ENCODE data around the gene HCN4. TPM values are rescaled to one million over a fixed set of nuclear protein-coding genes. Genes with fewer than 3 reads are reported as not detected.

The HCN4 gene
- total RNA-seq, 1 donor, result not detected

- H3K4me3 ChIP-seq (ENCODE audit: insufficient read depth, low read length), result no peak overlapping the region
- H2AFZ ChIP-seq (ENCODE audit: low read length), result no peak overlapping the region
- H3K79me2 ChIP-seq (ENCODE audit: insufficient read depth, low read length), result no peaks in the 10 kb centered on the region
- H3K27me3 ChIP-seq (ENCODE audit: insufficient read depth, low read length), result peaks cover 20% of the 10 kb centered on the region
- H3K36me3 ChIP-seq (ENCODE audit: insufficient read depth, low read length), result no peaks in the 10 kb centered on the region
- DNase-seq (ENCODE audit: insufficient read length, low spot score, missing footprints), result no peak
- no peaks in the 10 kb centered on the region for H3K4me1 ChIP-seq (ENCODE audit: insufficient read depth, low read length)
- no peaks in the 10 kb centered on the region for H4K20me1 ChIP-seq (ENCODE audit: insufficient read depth, low read length)
- no peak for TF ChIP-seq CTCF (IDR thresholded peaks at IDR 0.05; ENCODE audit: extremely low read depth, low read depth, low read length)
- H3K27ac ChIP-seq (ENCODE audit: low read depth, low read length), result no peak overlapping the region
- no peak overlapping the region for H3K4me2 ChIP-seq (ENCODE audit: insufficient read depth, low read length)
- no peaks in the 10 kb centered on the region for H3K9me3 ChIP-seq (ENCODE audit: low read depth, low read length)
Measured at GRCh38 chr15:73393336-73393735, 24.6 kb upstream of the HCN4 start.

- Histone ChIP-seq H3K36me3 (ENCODE audit: insufficient read depth, low read length) (no peaks in the 10 kb centered on the region), H3K79me2 (ENCODE audit: insufficient read depth, low read length) (no peaks in the 10 kb centered on the region), H3K4me1 (ENCODE audit: insufficient read depth, low read length) (peaks cover 5% of the 10 kb centered on the region), H3K4me3 (ENCODE audit: insufficient read depth, low read length) (no peak overlapping the region), H2AFZ (ENCODE audit: low read length) (no peak overlapping the region), H3K4me2 (ENCODE audit: insufficient read depth, low read length) (no peak overlapping the region), H3K9me3 (ENCODE audit: low read depth, low read length) (no peaks in the 10 kb centered on the region), H3K27ac (ENCODE audit: low read depth, low read length) (no peak overlapping the region), H3K27me3 (ENCODE audit: insufficient read depth, low read length) (peaks cover 14% of the 10 kb centered on the region), H4K20me1 (ENCODE audit: insufficient read depth, low read length) (no peaks in the 10 kb centered on the region)
- no peak for TF ChIP-seq CTCF (IDR thresholded peaks at IDR 0.05; ENCODE audit: extremely low read depth, low read depth, low read length)
- DNase-seq (ENCODE audit: insufficient read length, low spot score, missing footprints), result no peak
Measured at GRCh38 chr15:73392025-73392424, 23.3 kb upstream of the HCN4 start.

- no peak overlapping the region for H3K27ac ChIP-seq (ENCODE audit: low read depth, low read length)
- peaks cover 14% of the 10 kb centered on the region for H3K27me3 ChIP-seq (ENCODE audit: insufficient read depth, low read length)
- H3K9me3 ChIP-seq (ENCODE audit: low read depth, low read length), result no peaks in the 10 kb centered on the region
- H3K36me3 ChIP-seq (ENCODE audit: insufficient read depth, low read length), result no peaks in the 10 kb centered on the region
- H3K4me2 ChIP-seq (ENCODE audit: insufficient read depth, low read length), result no peak overlapping the region
- TF ChIP-seq CTCF (IDR thresholded peaks at IDR 0.05; ENCODE audit: extremely low read depth, low read depth, low read length), result no peak
- H3K79me2 ChIP-seq (ENCODE audit: insufficient read depth, low read length), result no peaks in the 10 kb centered on the region
- no peaks in the 10 kb centered on the region for H4K20me1 ChIP-seq (ENCODE audit: insufficient read depth, low read length)
- no peak overlapping the region for H2AFZ ChIP-seq (ENCODE audit: low read length)
- DNase-seq (ENCODE audit: insufficient read length, low spot score, missing footprints), result no peak
- peaks cover 5% of the 10 kb centered on the region for H3K4me1 ChIP-seq (ENCODE audit: insufficient read depth, low read length)
- no peak overlapping the region for H3K4me3 ChIP-seq (ENCODE audit: insufficient read depth, low read length)
Measured at GRCh38 chr15:73391128-73391872, 22.5 kb upstream of the HCN4 start.

- Histone ChIP-seq H3K36me3 (ENCODE audit: insufficient read depth, low read length) (no peaks in the 10 kb centered on the region), H2AFZ (ENCODE audit: low read length) (no peak overlapping the region), H3K27me3 (ENCODE audit: insufficient read depth, low read length) (peaks cover 14% of the 10 kb centered on the region), H3K27ac (ENCODE audit: low read depth, low read length) (no peak overlapping the region), H3K4me3 (ENCODE audit: insufficient read depth, low read length) (no peak overlapping the region), H3K4me1 (ENCODE audit: insufficient read depth, low read length) (peaks cover 5% of the 10 kb centered on the region), H3K4me2 (ENCODE audit: insufficient read depth, low read length) (no peak overlapping the region), H4K20me1 (ENCODE audit: insufficient read depth, low read length) (no peaks in the 10 kb centered on the region), H3K79me2 (ENCODE audit: insufficient read depth, low read length) (no peaks in the 10 kb centered on the region), H3K9me3 (ENCODE audit: low read depth, low read length) (no peaks in the 10 kb centered on the region)
- DNase-seq (ENCODE audit: insufficient read length, low spot score, missing footprints), result no peak
- no peak for TF ChIP-seq CTCF (IDR thresholded peaks at IDR 0.05; ENCODE audit: extremely low read depth, low read depth, low read length)
Measured at GRCh38 chr15:73389971-73390544, 21.3 kb upstream of the HCN4 start.

Data from osteoblast (primary cell).